MG63 (cell line): ENCODE results near the gene OMD. TPM values are rescaled to one million over a fixed set of nuclear protein-coding genes. Genes with fewer than 3 reads are reported as not detected.

Experiments
- DNase-seq: peaks from one replicate; pipeline ENCODE4 v3.0.0-alpha.2; 2020
- H3K27me3 ChIP-seq: fragments of 250-450 bp; sonication (Bioruptor Pico); 2 replicates; pipeline ENCODE4 v1.5.1; 2020; ENCODE audit warnings: mild to moderate bottlenecking, moderate library complexity
- H3K36me3 ChIP-seq: fragments of 250-450 bp; sonication (Bioruptor Pico); 2 replicates; pipeline ENCODE4 v1.5.1; 2020; ENCODE audit warnings: mild to moderate bottlenecking, moderate library complexity
- H3K4me3 ChIP-seq: fragments of 250-450 bp; sonication (Bioruptor Pico); 2 replicates; pipeline ENCODE4 v1.5.1; 2020; ENCODE audit warnings: mild to moderate bottlenecking, moderate library complexity
- H3K9me3 ChIP-seq: fragments of 250-450 bp; sonication (Bioruptor Pico); 2 replicates; pipeline ENCODE4 v1.5.1; 2020; ENCODE audit warnings: mild to moderate bottlenecking, moderate library complexity
- total RNA-seq: library from RNA; depleted of rRNA; stranded (reverse); fragments of >200 nt; shearing (Covaris generic); gene quantifications from 2 replicates; pipeline ENCODE4 v1.2.3, GENCODE V29; 2014; ENCODE audit warnings: low replicate concordance; rRNA removed

The OMD gene
- not detected in 2 replicates for total RNA-seq

GRCh38 chr9:92424340-92424739 is at the start of gene OMD:
Gene OMD, minus strand, starts transcription at chr9:92424471. Its CDS starts 6,913 bp downstream, at chr9:92417558.
- H3K27me3 ChIP-seq, result no peaks in the 10 kb centered on the region
- no peaks in the 10 kb centered on the region for H3K36me3 ChIP-seq
- H3K4me3 ChIP-seq, result no peak within 1 kb of the TSS
- DNase-seq, result no peak
- H3K9me3 ChIP-seq, result no peaks in the 10 kb centered on the region

DNA sequence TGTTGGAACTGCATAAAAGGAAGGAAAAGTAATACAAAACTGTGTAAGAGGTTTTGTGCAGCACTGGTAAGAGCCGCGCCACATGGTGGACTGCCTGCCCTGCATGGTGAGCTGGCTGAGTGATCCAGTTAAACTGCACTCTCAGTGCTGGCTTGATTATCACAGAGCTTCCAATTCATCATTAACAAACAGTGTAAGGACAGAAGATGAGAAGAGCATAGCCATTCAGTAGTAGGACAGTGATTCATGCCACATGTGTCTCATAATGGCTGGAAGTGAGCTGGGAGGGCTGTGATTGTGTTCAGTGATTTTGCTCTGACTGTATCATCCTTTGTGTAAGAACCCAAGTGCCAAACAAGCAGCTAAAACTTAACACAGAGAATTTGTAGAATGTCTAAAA is 43.9 kb upstream of the OMD start:
- Histone ChIP-seq H3K27me3 (no peaks in the 10 kb centered on the region), H3K9me3 (no peaks in the 10 kb centered on the region), H3K36me3 (no peaks in the 10 kb centered on the region), H3K4me3 (no peak overlapping the region)
- DNase-seq, result no peak

DNA sequence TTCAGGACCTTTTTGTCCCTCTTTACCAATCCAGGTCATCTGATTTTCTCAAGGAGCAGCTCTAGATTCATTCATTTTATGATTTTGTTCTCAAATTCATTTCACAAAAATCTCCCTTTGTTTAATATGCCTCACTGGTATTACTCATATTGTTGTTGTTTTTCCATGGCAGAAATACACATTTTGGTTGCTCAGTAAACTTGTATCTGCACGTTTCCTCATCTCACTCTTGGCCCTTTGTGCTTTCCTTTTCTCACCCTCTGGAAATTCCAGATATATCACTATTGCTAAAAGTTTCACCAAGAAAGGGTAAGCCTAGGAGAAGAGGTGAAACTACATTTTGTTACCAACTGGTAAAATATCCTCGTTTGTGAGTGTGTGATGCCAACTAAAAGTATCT is 43.2 kb upstream of the OMD start:
- DNase-seq, result no peak
- Histone ChIP-seq H3K36me3 (no peaks in the 10 kb centered on the region), H3K4me3 (no peak overlapping the region), H3K27me3 (no peaks in the 10 kb centered on the region), H3K9me3 (no peaks in the 10 kb centered on the region)

GRCh38 chr9:92467041-92467440 is 42.8 kb upstream of the OMD start:
- no peaks in the 10 kb centered on the region for H3K27me3 ChIP-seq
- no peaks in the 10 kb centered on the region for H3K36me3 ChIP-seq
- H3K9me3 ChIP-seq, result no peaks in the 10 kb centered on the region
- no peak overlapping the region for H3K4me3 ChIP-seq
- no peak for DNase-seq

GRCh38 chr9:92463984-92464383 is 39.7 kb upstream of the OMD start:
- H3K27me3 ChIP-seq, result no peaks in the 10 kb centered on the region
- H3K4me3 ChIP-seq, result no peak overlapping the region
- H3K9me3 ChIP-seq, result no peaks in the 10 kb centered on the region
- H3K36me3 ChIP-seq, result no peaks in the 10 kb centered on the region
- DNase-seq, result no peak

- Histone ChIP-seq H3K27me3 (no peaks in the 10 kb centered on the region), H3K9me3 (no peaks in the 10 kb centered on the region), H3K4me3 (no peak overlapping the region), H3K36me3 (no peaks in the 10 kb centered on the region)
- DNase-seq, result no peak
Observed at GRCh38 chr9:92463387-92463786, 39.1 kb upstream of the OMD start.

GRCh38 chr9:92457576-92457975 is 33.3 kb upstream of the OMD start:
- Histone ChIP-seq H3K36me3 (no peaks in the 10 kb centered on the region), H3K4me3 (no peak overlapping the region), H3K9me3 (no peaks in the 10 kb centered on the region), H3K27me3 (no peaks in the 10 kb centered on the region)
- no peak for DNase-seq

GRCh38 chr9:92455217-92455616 is 30.9 kb upstream of the OMD start:
- Histone ChIP-seq H3K9me3 (no peaks in the 10 kb centered on the region), H3K4me3 (no peak overlapping the region), H3K36me3 (no peaks in the 10 kb centered on the region), H3K27me3 (no peaks in the 10 kb centered on the region)
- DNase-seq, result no peak

GRCh38 chr9:92446536-92446935 is 22.3 kb upstream of the OMD start:
- Histone ChIP-seq H3K36me3 (no peaks in the 10 kb centered on the region), H3K27me3 (no peaks in the 10 kb centered on the region), H3K9me3 (no peaks in the 10 kb centered on the region), H3K4me3 (no peak overlapping the region)
- no peak for DNase-seq

DNA sequence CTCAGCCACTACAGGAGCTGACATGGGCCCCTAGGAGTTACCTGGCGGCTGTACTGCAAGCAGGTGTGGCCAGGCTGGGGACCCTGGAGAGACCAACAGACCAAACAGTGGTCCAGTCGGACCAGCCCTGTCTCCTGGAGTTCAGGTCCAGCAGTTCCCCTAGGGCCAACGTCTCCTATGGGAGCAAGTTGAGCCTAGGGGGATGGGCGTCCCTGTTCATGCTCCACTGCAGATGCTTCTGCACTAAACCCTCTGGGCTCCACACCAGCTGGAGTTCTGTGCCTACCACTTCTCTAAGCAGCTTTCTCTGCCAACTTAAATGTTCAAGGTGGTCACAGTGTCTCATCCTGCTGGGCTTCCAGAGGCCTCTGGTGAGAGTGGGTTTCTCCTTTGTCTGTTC is 20.6 kb upstream of the OMD start:
- Histone ChIP-seq H3K27me3 (no peaks in the 10 kb centered on the region), H3K9me3 (no peaks in the 10 kb centered on the region), H3K4me3 (no peak overlapping the region), H3K36me3 (no peaks in the 10 kb centered on the region)
- no peak for DNase-seq

GRCh38 chr9:92440751-92441046 is 16.4 kb upstream of the OMD start:
- DNase-seq, result no peak
- Histone ChIP-seq H3K9me3 (no peaks in the 10 kb centered on the region), H3K27me3 (no peaks in the 10 kb centered on the region), H3K4me3 (no peak overlapping the region), H3K36me3 (no peaks in the 10 kb centered on the region)

DNA sequence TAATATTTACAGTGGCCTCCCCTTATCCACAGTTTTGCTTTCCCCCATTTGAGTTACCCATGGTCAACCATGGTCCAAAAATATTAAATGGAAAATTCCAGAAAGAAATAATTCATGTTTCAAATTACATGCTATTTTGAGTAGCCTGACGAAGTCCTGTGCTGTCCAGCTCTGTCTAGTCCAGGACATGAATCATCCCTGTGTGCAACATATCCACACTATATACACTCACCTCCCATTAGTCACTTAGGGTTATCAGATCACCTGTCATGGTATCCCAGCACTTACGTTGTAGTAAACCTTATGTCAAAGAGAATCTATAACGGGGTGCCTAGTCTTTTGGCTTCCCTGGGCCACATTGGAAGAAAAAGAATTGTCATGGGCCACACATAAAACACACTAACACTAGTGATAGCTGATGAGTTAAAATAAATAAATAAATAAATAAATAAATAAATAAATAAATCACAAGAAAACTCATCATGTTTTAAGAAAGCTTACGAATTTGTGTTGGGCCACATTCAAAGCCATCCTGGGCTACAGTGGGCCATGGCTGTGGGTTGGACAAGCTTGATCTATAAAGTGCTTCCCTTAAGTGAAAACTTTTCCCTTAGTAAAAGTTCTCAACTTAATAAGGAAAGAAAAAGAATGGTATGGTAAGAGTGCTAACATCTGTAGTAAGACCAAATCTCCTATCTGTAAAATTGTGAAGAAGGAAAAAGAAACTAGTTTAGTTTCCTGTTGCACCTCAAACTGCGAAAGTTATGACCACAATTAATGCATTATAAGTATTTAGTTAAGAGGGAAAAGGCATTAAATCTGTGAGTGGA is 15.9 kb upstream of the OMD start:
- no peaks in the 10 kb centered on the region for H3K36me3 ChIP-seq
- H3K27me3 ChIP-seq, result no peaks in the 10 kb centered on the region
- no peak for DNase-seq
- no peaks in the 10 kb centered on the region for H3K9me3 ChIP-seq
- no peak overlapping the region for H3K4me3 ChIP-seq

GRCh38 chr9:92438900-92439526 is 14.7 kb upstream of the OMD start:
- H3K36me3 ChIP-seq, result no peaks in the 10 kb centered on the region
- no peak overlapping the region for H3K4me3 ChIP-seq
- no peaks in the 10 kb centered on the region for H3K27me3 ChIP-seq
- H3K9me3 ChIP-seq, result no peaks in the 10 kb centered on the region
- no peak for DNase-seq

DNA sequence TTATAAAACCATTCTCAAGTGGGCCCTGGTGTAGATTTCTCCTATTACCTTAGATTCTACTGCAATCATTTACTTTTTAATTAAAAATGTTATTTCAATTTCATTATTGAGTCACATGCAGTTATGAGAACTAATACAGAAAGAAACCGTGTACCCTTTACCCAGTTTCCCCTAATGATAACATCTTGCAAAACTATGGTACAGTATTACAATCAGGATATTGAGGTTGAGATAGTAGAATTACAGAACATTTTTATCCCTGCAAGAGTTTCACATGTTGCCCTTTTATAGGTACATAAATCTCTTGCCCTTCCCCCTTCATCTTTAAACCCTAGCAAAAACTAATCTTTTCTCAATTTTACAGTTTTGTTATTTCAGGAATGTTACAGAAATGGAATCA is 11.0 kb upstream of the OMD start:
- Histone ChIP-seq H3K27me3 (no peaks in the 10 kb centered on the region), H3K4me3 (no peak overlapping the region), H3K36me3 (no peaks in the 10 kb centered on the region), H3K9me3 (no peaks in the 10 kb centered on the region)
- no peak for DNase-seq

DNA sequence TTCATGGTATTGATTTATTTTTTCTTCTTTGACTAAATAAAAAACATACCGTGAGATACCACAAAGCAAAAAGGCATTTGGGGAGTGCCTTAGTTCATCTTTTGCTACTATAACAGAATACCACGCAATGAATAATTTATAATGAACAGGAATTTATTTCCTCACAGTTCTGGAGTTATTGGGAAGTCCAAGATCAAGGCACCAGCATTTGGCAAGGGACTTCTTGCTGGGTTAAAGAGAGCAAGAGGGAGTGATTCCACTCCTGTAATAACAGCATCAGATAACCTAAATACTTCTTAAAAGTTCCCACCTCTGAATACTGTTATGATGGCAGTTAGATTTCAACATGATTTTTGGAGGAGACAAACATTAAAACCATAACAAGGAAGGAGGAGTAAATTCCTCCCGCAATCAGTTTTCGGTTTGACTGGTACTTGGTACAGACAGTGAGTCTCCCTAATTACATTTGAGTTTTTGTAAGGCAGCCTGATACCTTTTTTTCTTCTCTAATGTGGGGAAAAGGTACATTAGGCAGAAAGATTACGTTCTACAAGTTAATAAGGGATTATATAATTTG is 8.8 kb upstream of the OMD start:
- Histone ChIP-seq H3K36me3 (no peaks in the 10 kb centered on the region), H3K27me3 (no peaks in the 10 kb centered on the region), H3K4me3 (no peak overlapping the region), H3K9me3 (no peaks in the 10 kb centered on the region)
- DNase-seq, result no peak

- Histone ChIP-seq H3K36me3 (no peaks in the 10 kb centered on the region), H3K9me3 (no peaks in the 10 kb centered on the region), H3K4me3 (no peak overlapping the region), H3K27me3 (no peaks in the 10 kb centered on the region)
- no peak for DNase-seq
Observed at GRCh38 chr9:92432350-92432749, 8.1 kb upstream of the OMD start.

DNA sequence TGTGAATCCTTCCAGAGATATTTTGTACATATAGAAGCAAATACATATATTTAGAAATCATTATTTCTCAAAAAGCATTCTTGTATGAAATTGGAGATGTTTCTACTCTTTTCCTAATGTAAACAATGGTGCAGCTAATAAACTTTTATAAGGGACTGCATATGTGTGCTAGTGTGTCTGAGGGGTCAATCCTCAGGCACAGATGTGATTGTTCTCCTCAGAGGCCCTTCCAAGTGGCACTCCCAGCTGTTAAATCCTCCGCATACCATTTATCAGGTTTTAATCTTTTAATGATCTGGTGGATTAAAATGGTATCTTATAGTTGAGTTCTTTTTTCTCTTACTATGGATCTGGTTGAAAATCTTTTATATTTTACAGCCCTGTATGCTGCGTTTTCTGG is 5.6 kb upstream of the OMD start:
- Histone ChIP-seq H3K36me3 (no peaks in the 10 kb centered on the region), H3K4me3 (no peak overlapping the region), H3K9me3 (no peaks in the 10 kb centered on the region), H3K27me3 (no peaks in the 10 kb centered on the region)
- DNase-seq, result no peak
